GM12892 (cell line): ENCODE results near the gene MXRA8.

ENCODE experiments used
- POLR2A ChIP-seq: IDR thresholded peaks from 2 replicates; pipeline ENCODE4 v1.6.1; 2011; ENCODE audit warnings: low read depth, low read length, control low read depth
- POLR2AphosphoS5 ChIP-seq: IDR thresholded peaks from 2 replicates; pipeline ENCODE4 v1.6.1; 2011; ENCODE audit warnings: low read depth, low read length, control low read depth

DNA sequence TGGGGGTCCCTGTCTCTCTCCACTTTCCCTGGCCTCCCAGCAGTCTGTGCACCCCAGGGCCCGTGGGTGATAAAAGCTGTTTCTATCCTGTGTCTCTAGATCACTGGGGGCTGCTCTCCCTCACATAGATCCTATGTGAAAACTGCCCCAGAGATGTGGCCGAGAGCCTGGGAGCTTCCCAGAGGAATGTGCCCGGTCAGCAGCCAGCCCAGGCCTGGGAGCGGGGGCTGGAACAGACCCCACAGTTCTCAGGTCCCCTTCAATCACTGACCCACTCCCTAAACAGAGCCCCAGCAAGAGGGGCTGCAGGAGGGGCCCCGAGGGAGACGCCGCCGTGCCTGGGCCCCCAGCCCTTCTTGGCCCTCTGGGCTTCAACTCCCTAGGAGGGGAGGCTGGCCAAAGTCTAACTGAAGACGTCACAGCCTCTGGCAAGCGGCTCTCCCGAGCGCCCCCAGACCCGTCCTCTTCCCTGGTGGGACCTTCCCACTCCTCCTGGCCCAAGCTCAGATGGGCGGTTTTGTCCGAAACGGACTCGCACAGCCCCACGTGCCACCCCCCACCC lies 403 bp downstream of the MXRA8 start:
- TF ChIP-seq POLR2AphosphoS5 (no peak), POLR2A (no peak)
